Hepatocyte (in vitro differentiated cells): ENCODE measurements around the gene AIP.
"Not testable (repeated sequence)": the region's sequence is repeated elsewhere in the genome, so short reads cannot be mapped to it uniquely, and the experiment has no call there.

Experiments
- EZH2 ChIP-seq: fragments of 200-600 bp; sonication (generic); IDR thresholded peaks from 2 replicates; pipeline ENCODE4 v1.6.1; 2016; ENCODE audit warnings: antibody characterized with exemption, mild to moderate bottlenecking, borderline replicate concordance
- TF ChIP-seq, protein P1 (sequence below): fragments of 200-600 bp; sonication (generic); IDR thresholded peaks from 2 replicates; pipeline ENCODE4 v1.5.1; 2016; ENCODE audit warnings: antibody characterized with exemption, mild to moderate bottlenecking; ENCODE audit not compliant: poor library complexity

DNA sequence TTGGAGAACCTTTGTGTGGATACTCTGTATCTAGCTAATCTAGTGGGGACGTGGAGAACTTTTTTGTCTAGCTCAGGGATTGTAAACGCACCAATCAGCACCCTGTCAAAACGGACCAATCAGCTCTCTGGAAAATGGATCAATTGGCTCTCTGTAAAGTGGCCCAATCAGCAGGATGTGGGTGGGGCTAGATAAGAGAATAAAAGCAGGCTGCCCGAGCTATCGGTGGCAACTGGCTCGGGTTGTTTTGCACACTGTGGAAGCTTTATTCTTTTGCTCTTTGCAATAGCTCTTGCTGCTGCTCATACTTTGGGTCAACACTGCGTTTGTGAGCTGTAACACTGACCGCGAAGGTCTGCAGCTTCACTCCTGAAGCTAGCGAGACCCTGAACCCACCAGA, 6.1 kb upstream of the AIP start:
- TF ChIP-seq EZH2, result not testable (repeated sequence)
- TF ChIP-seq, protein P1, sequence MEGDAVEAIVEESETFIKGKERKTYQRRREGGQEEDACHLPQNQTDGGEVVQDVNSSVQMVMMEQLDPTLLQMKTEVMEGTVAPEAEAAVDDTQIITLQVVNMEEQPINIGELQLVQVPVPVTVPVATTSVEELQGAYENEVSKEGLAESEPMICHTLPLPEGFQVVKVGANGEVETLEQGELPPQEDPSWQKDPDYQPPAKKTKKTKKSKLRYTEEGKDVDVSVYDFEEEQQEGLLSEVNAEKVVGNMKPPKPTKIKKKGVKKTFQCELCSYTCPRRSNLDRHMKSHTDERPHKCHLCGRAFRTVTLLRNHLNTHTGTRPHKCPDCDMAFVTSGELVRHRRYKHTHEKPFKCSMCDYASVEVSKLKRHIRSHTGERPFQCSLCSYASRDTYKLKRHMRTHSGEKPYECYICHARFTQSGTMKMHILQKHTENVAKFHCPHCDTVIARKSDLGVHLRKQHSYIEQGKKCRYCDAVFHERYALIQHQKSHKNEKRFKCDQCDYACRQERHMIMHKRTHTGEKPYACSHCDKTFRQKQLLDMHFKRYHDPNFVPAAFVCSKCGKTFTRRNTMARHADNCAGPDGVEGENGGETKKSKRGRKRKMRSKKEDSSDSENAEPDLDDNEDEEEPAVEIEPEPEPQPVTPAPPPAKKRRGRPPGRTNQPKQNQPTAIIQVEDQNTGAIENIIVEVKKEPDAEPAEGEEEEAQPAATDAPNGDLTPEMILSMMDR, result not testable (repeated sequence)
